ENCODE results near the gene ARHGAP24. TPM values are rescaled to one million over a fixed set of nuclear protein-coding genes. Genes with fewer than 3 reads are reported as not detected.

Gene ARHGAP24
- total RNA-seq, 1 experiment from 2014 or later = 65.1 TPM

- Histone ChIP-seq H2AFZ (ENCODE audit: low read length) (no peak overlapping the region), H3K27ac (ENCODE audit: low read length) (no peak overlapping the region), H3K4me1 (ENCODE audit: low read length) (peaks cover 9% of the 10 kb centered on the region), H3K9me3 (ENCODE audit: low read length) (no peaks in the 10 kb centered on the region), H3K79me2 (ENCODE audit: low read length) (no peaks in the 10 kb centered on the region), H3K36me3 (ENCODE audit: insufficient read depth, low read length) (no peaks in the 10 kb centered on the region), H3K27me3 (ENCODE audit: low read length) (no peaks in the 10 kb centered on the region), H4K20me1 (ENCODE audit: insufficient read depth, low read depth, low read length) (no peaks in the 10 kb centered on the region), H3K4me2 (ENCODE audit: low read depth, low read length, poor library complexity, severe bottlenecking) (no peak overlapping the region), H3K9me2 (replicated peaks; ENCODE audit: insufficient read depth, low read length) (no peaks in the 10 kb centered on the region), H3K9ac (ENCODE audit: low read length) (no peak overlapping the region), H3K4me3 (ENCODE audit: low read length) (no peak overlapping the region)
- no peak for DNase-seq
Observed at GRCh38 chr4:86004030-86004429, 529.1 kb downstream of the ARHGAP24 start.

DNA sequence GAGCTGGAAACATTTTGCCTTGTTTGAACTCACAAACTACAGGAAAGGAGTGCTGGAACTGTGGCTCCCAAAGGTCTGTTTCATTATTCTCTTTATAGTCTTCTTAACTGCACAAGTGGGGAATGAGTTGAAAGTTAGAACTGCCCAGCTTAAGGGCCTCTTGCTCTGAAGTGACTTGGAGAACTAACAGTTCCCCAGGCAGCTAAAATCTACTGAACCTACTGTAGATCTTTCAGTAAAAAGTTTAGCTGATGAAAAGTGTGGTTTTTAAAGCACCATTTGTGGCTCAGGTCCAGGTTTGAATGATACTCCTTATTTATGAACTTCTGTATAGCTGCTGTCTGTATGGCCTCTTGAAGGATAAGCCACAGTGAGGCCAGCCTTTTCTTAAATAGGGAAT, 531.1 kb downstream of the ARHGAP24 start:
- H3K9me3 ChIP-seq (ENCODE audit: low read length) = no peaks in the 10 kb centered on the region
- no peak overlapping the region for H3K4me2 ChIP-seq (ENCODE audit: low read depth, low read length, poor library complexity, severe bottlenecking)
- no peaks in the 10 kb centered on the region for H4K20me1 ChIP-seq (ENCODE audit: insufficient read depth, low read depth, low read length)
- H3K4me1 ChIP-seq (ENCODE audit: low read length) = no peaks in the 10 kb centered on the region
- no peaks in the 10 kb centered on the region for H3K79me2 ChIP-seq (ENCODE audit: low read length)
- H3K9me2 ChIP-seq (replicated peaks; ENCODE audit: insufficient read depth, low read length) = no peaks in the 10 kb centered on the region
- no peak overlapping the region for H2AFZ ChIP-seq (ENCODE audit: low read length)
- no peak overlapping the region for H3K27ac ChIP-seq (ENCODE audit: low read length)
- H3K4me3 ChIP-seq (ENCODE audit: low read length) = no peak overlapping the region
- no peaks in the 10 kb centered on the region for H3K36me3 ChIP-seq (ENCODE audit: insufficient read depth, low read length)
- no peak overlapping the region for H3K9ac ChIP-seq (ENCODE audit: low read length)
- H3K27me3 ChIP-seq (ENCODE audit: low read length) = no peaks in the 10 kb centered on the region
- no peak for DNase-seq

DNA sequence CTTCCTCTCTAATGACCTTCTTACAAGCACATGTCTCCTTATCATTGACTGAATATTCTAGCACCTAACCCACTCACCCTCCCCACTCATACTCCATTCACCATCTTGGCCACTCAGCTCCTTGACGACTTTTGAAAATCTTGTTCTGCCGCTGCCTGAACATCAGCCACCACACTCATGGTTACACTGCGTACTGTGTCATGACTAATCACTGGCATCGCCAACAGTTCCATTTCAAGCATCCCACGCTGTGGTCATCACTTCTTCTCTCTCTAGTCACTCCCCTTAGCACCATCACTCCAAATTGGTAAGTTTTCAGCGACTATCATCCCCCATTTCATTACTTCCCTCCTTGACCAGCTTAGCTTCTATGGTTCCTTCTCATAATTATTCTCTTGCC, 532.1 kb downstream of the ARHGAP24 start:
- Histone ChIP-seq H3K36me3 (ENCODE audit: insufficient read depth, low read length) (no peaks in the 10 kb centered on the region), H4K20me1 (ENCODE audit: insufficient read depth, low read depth, low read length) (no peaks in the 10 kb centered on the region), H3K4me3 (ENCODE audit: low read length) (no peak overlapping the region), H3K9me2 (replicated peaks; ENCODE audit: insufficient read depth, low read length) (no peaks in the 10 kb centered on the region), H3K9me3 (ENCODE audit: low read length) (no peaks in the 10 kb centered on the region), H2AFZ (ENCODE audit: low read length) (no peak overlapping the region), H3K4me2 (ENCODE audit: low read depth, low read length, poor library complexity, severe bottlenecking) (no peak overlapping the region), H3K79me2 (ENCODE audit: low read length) (no peaks in the 10 kb centered on the region), H3K27ac (ENCODE audit: low read length) (no peak overlapping the region), H3K4me1 (ENCODE audit: low read length) (no peaks in the 10 kb centered on the region), H3K27me3 (ENCODE audit: low read length) (no peaks in the 10 kb centered on the region), H3K9ac (ENCODE audit: low read length) (no peak overlapping the region)
- no peak for DNase-seq

- no peak for DNase-seq
Observed at GRCh38 chr4:86011117-86011516, 536.2 kb downstream of the ARHGAP24 start.

DNA sequence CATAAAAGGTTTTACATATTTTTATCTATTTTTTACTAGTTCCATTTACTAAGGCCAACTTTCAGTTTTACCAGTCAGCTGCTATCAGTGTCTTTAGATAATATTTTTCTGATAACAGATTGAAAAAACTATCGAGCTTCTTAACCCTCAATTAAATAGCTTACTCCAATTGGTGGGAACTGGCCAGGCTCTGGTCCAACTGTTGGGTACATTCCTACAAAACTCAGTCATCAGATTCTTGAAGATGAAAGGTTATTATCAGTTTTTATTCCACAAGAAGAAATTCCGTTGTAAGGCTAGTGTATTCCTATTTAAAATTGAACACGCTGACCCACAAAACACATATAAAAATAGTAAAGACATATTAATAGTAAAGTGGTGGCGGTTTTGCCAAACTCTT, 538.7 kb downstream of the ARHGAP24 start:
- Histone ChIP-seq H3K27me3 (ENCODE audit: low read length) (no peaks in the 10 kb centered on the region), H3K9ac (ENCODE audit: low read length) (no peak overlapping the region), H3K36me3 (ENCODE audit: insufficient read depth, low read length) (no peaks in the 10 kb centered on the region; the same call in 1 of the 2 replicates), H3K27ac (ENCODE audit: low read length) (peak overlapping the region; percentile 34; the same call in 1 of the 2 replicates), H3K9me2 (replicated peaks; ENCODE audit: insufficient read depth, low read length) (no peaks in the 10 kb centered on the region), H2AFZ (ENCODE audit: low read length) (no peak overlapping the region), H3K79me2 (ENCODE audit: low read length) (no peaks in the 10 kb centered on the region), H3K9me3 (ENCODE audit: low read length) (no peaks in the 10 kb centered on the region), H3K4me1 (ENCODE audit: low read length) (peaks cover 40% of the 10 kb centered on the region), H3K4me2 (ENCODE audit: low read depth, low read length, poor library complexity, severe bottlenecking) (no peak overlapping the region), H4K20me1 (ENCODE audit: insufficient read depth, low read depth, low read length) (no peaks in the 10 kb centered on the region), H3K4me3 (ENCODE audit: low read length) (no peak overlapping the region)
- no peak for DNase-seq

More at GRCh38 chr4:86011117-86011516, 536.2 kb downstream of the ARHGAP24 start:
- Histone ChIP-seq H2AFZ (ENCODE audit: low read length) (no peak overlapping the region), H3K27me3 (ENCODE audit: low read length) (no peaks in the 10 kb centered on the region), H3K36me3 (ENCODE audit: insufficient read depth, low read length) (no peaks in the 10 kb centered on the region), H3K4me3 (ENCODE audit: low read length) (no peak overlapping the region), H3K9me3 (ENCODE audit: low read length) (no peaks in the 10 kb centered on the region), H4K20me1 (ENCODE audit: insufficient read depth, low read depth, low read length) (no peaks in the 10 kb centered on the region), H3K4me2 (ENCODE audit: low read depth, low read length, poor library complexity, severe bottlenecking) (no peak overlapping the region), H3K79me2 (ENCODE audit: low read length) (no peaks in the 10 kb centered on the region), H3K9ac (ENCODE audit: low read length) (no peak overlapping the region), H3K4me1 (ENCODE audit: low read length) (peaks cover 35% of the 10 kb centered on the region), H3K9me2 (replicated peaks; ENCODE audit: insufficient read depth, low read length) (no peaks in the 10 kb centered on the region), H3K27ac (ENCODE audit: low read length) (no peak overlapping the region)

DNA sequence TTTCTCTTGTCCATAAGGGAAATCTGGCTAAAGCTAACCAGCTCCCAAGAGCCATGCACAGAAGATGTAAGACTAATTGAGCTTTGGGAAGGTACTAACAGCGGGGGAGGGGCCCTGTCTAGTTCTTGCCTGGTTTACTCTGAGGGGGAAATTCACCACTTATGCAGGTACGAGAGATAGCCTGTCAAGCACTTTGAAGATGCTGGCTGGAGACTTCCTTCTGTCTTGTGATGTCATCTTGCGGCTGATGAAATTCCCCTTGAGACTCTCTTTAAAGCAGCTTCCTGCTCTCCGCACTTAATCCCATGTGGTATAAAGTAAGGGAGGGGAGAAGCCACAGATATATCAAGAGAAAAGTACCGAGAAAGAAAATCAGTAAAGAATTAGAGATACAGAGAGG, 539.6 kb downstream of the ARHGAP24 start:
- Histone ChIP-seq H4K20me1 (ENCODE audit: insufficient read depth, low read depth, low read length) (no peaks in the 10 kb centered on the region), H3K4me2 (ENCODE audit: low read depth, low read length, poor library complexity, severe bottlenecking) (peak overlapping the region; percentile 49), H3K4me3 (ENCODE audit: low read length) (no peak overlapping the region), H3K9me3 (ENCODE audit: low read length) (no peaks in the 10 kb centered on the region), H3K79me2 (ENCODE audit: low read length) (no peaks in the 10 kb centered on the region), H3K27me3 (ENCODE audit: low read length) (no peaks in the 10 kb centered on the region), H2AFZ (ENCODE audit: low read length) (no peak overlapping the region), H3K27ac (ENCODE audit: low read length) (peak overlapping the region; percentile 73), H3K9me2 (replicated peaks; ENCODE audit: insufficient read depth, low read length) (no peaks in the 10 kb centered on the region), H3K9ac (ENCODE audit: low read length) (peak overlapping the region; percentile 25; the same call in 1 of the 2 replicates), H3K36me3 (ENCODE audit: insufficient read depth, low read length) (no peaks in the 10 kb centered on the region; the same call in 1 of the 2 replicates), H3K4me1 (ENCODE audit: low read length) (peaks cover 40% of the 10 kb centered on the region)
- peak; percentile 72 for DNase-seq

DNA sequence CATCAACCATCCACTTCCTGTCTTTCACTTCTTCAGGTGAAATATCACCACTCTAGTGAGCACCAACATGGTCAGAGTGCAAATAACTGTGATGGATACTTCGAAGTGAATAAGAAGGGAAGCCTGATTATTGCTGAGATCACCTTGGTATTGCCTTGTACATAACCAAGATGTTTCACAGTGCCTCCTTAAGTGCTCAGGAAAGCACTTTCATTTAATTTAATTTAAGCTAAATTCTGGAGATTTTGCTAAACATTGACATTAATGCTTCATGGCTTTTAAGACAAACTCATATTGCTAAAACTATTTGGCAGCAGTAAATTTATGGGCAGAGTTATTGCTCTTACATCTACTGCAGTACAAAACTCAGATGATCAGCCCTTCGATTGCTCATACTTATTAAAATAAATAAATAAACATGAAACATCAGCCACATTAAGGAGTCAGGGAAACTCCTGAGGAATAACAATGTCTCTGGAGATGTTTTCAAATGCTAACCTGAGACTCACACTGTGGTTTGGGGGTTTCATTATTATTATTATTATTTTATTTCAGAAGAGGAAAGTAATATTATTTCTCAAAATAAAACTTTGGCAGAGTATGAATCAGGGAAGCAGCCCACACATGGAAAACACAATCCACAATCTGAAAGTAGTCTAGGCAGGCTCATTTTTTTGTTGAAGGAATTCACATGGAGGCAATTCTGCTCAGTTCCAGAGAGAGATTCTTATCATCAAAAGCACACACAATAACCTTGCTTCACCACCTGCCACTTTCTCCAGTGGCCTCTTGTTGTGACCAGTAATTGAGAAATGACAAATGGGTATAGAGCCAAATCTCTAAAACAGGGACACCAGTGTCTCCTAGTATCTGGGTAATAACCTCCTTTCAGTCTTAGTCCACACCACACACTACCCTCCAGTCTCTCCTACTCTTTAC, 540.7 kb downstream of the ARHGAP24 start:
- Histone ChIP-seq H3K79me2 (ENCODE audit: low read length) (no peaks in the 10 kb centered on the region), H3K4me2 (ENCODE audit: low read depth, low read length, poor library complexity, severe bottlenecking) (peak overlapping the region; percentile 49), H3K27ac (ENCODE audit: low read length) (peak overlapping the region; percentile 73), H3K4me1 (ENCODE audit: low read length) (peaks cover 40% of the 10 kb centered on the region), H3K27me3 (ENCODE audit: low read length) (no peaks in the 10 kb centered on the region), H2AFZ (ENCODE audit: low read length) (no peak overlapping the region), H3K9ac (ENCODE audit: low read length) (0 out of 2 replicates have a peak overlapping the region, but pooled peaks have one; percentile 25), H3K9me2 (replicated peaks; ENCODE audit: insufficient read depth, low read length) (no peaks in the 10 kb centered on the region), H3K9me3 (ENCODE audit: low read length) (no peaks in the 10 kb centered on the region), H3K36me3 (ENCODE audit: insufficient read depth, low read length) (no peaks in the 10 kb centered on the region; the same call in 1 of the 2 replicates), H4K20me1 (ENCODE audit: insufficient read depth, low read depth, low read length) (no peaks in the 10 kb centered on the region), H3K4me3 (ENCODE audit: low read length) (no peak overlapping the region)
- no peak for DNase-seq

DNA sequence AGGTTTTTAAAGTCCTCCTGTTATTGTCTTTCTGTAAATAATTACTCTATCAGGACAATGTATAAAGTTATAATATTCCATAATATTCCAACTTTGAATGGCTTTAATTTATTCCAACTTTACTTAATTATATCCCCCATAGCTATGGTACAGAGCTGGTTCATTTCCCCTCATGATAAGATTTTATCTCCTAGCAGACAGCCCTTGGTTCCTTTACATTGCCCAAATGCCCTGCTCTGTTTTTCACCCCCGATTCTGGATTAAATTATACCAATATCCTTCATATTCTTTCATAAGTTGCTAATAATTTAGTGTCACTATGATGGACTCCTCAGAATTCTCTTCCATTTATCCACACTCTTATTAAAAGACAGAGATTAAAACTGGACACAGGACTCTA, 544.4 kb downstream of the ARHGAP24 start:
- Histone ChIP-seq H3K4me3 (ENCODE audit: low read length) (no peak overlapping the region), H4K20me1 (ENCODE audit: insufficient read depth, low read depth, low read length) (no peaks in the 10 kb centered on the region), H3K79me2 (ENCODE audit: low read length) (no peaks in the 10 kb centered on the region), H3K36me3 (ENCODE audit: insufficient read depth, low read length) (peaks cover 10% of the 10 kb centered on the region; the same call in 1 of the 2 replicates), H3K27me3 (ENCODE audit: low read length) (no peaks in the 10 kb centered on the region), H3K9me2 (replicated peaks; ENCODE audit: insufficient read depth, low read length) (no peaks in the 10 kb centered on the region), H3K9ac (ENCODE audit: low read length) (no peak overlapping the region), H3K4me1 (ENCODE audit: low read length) (peaks cover 21% of the 10 kb centered on the region), H2AFZ (ENCODE audit: low read length) (no peak overlapping the region), H3K27ac (ENCODE audit: low read length) (no peak overlapping the region), H3K9me3 (ENCODE audit: low read length) (no peaks in the 10 kb centered on the region), H3K4me2 (ENCODE audit: low read depth, low read length, poor library complexity, severe bottlenecking) (no peak overlapping the region)
- no peak for DNase-seq

Data from Karpas-422 (cell line).